Chondrocyte (in vitro differentiated cells): ENCODE results near the gene RAD51B. TPM values are rescaled to one million over a fixed set of nuclear protein-coding genes. Genes with fewer than 3 reads are reported as not detected.
"Not testable (repeated sequence)": the region's sequence is repeated elsewhere in the genome, so short reads cannot be mapped to it uniquely, and the experiment has no call there.

Experiments used
- DNase-seq: peaks from one replicate; pipeline ENCODE4 v3.0.0; 2021; ENCODE audit warnings: mixed read lengths, low spot score
- H3K27ac Mint-ChIP-seq: one replicate; pipeline ENCODE4 v1.8.0; 2021; ENCODE audit warnings: mild to moderate bottlenecking, moderate library complexity, mixed read lengths; ENCODE audit not compliant: unreplicated experiment
- H3K27me3 Mint-ChIP-seq: 2 replicates; pipeline ENCODE4 v1.8.0; 2021; ENCODE audit warnings: low read depth, mixed read lengths
- H3K36me3 Mint-ChIP-seq: 2 replicates; pipeline ENCODE4 v1.8.0; 2021; ENCODE audit warnings: low read depth, mixed read lengths
- H3K4me1 Mint-ChIP-seq: 2 replicates; pipeline ENCODE4 v1.8.0; 2021; ENCODE audit warnings: low read depth, mild to moderate bottlenecking, mixed read lengths
- H3K4me3 Mint-ChIP-seq: one replicate; pipeline ENCODE4 v1.8.0; 2021; ENCODE audit warnings: mild to moderate bottlenecking, moderate library complexity, mixed read lengths; ENCODE audit not compliant: unreplicated experiment
- H3K9me3 Mint-ChIP-seq: 2 replicates; pipeline ENCODE4 v1.8.0; 2021; ENCODE audit warnings: low read depth, mixed read lengths
- total RNA-seq: library from RNA; stranded (reverse); gene quantifications from 3 replicates; pipeline ENCODE4 v1.2.1, GENCODE V29; 2021
- TF ChIP-seq, protein P1 (sequence below): fragments of 200-600 bp; sonication (generic); IDR thresholded peaks from 2 replicates; pipeline ENCODE4 v1.5.0; 2021; ENCODE audit warnings: antibody characterized with exemption, mild to moderate bottlenecking, moderate library complexity

The RAD51B gene
- total RNA-seq, 1 donor from 2014 or later, result 8.2 TPM

DNA sequence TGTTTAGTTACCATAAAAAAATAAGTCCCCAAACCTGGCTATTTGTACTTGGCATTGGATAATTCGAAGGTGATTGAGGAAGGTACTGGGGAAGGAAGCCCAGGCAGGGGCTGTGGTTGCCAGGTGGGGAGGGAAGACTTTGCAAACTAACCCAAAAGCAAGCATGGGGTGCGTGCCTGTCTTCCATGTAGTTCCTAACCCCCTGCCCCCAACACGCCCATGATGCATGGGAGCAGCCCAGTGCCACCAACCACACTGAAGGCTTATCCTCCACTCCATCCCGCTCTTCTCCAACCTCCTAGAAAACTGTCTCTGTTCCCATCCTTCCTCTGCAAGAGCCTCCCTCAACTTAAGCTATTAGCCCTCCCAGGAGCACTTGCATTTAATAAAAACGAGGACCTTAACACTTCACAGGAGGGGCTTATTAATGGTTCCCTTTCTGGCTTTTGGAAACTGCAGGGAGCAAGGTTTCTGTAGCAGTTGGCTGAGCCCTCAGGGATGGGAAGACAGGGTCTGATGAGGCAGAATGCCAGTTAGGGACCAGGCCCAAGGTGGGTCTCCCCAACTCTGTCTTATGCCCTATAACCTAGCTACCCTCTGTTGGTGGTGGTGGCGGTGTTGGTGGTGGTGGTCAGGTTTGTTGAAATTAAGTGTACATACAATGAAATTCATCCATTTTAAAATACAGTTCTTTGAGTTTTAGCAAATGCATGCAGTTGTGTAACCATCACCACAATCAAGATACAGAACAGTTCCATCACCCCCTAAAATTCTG is 877.3 kb downstream of the RAD51B start:
- Mint-ChIP-seq H3K27ac (no peak overlapping the region), H3K9me3 (no peaks in the 10 kb centered on the region)

DNA sequence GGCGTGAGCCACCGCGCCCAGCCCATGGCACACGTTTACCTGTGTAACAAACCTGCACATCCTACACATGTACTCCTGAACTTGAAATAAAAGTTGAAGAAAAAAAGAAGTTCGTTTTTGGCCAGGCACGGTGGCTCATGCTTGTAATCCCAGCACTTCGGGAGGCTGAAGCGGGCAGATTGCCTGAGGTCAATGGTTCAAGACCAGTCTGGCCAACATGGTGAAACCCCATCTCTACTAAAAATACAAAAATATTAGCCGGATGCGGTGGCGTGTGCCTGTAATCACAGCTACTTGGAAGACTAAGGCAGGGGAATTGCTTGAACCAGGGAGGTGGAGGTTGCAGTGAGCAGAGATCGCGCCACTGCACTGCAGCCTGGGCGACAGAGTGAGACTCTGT is 879.2 kb downstream of the RAD51B start:
- not testable (repeated sequence) for H3K36me3 Mint-ChIP-seq, H3K27ac Mint-ChIP-seq, H3K9me3 Mint-ChIP-seq, H3K27me3 Mint-ChIP-seq, H3K4me3 Mint-ChIP-seq
- H3K4me1 Mint-ChIP-seq, result peaks cover 34% of the 10 kb centered on the region
- DNase-seq, result peak; percentile 18

More for the DNA sequence above, 877.3 kb downstream of the RAD51B start:
- Mint-ChIP-seq H3K36me3 (no peaks in the 10 kb centered on the region), H3K4me3 (no peak overlapping the region), H3K4me1 (peaks cover 32% of the 10 kb centered on the region), H3K27me3 (no peaks in the 10 kb centered on the region)
- TF ChIP-seq, protein P1, sequence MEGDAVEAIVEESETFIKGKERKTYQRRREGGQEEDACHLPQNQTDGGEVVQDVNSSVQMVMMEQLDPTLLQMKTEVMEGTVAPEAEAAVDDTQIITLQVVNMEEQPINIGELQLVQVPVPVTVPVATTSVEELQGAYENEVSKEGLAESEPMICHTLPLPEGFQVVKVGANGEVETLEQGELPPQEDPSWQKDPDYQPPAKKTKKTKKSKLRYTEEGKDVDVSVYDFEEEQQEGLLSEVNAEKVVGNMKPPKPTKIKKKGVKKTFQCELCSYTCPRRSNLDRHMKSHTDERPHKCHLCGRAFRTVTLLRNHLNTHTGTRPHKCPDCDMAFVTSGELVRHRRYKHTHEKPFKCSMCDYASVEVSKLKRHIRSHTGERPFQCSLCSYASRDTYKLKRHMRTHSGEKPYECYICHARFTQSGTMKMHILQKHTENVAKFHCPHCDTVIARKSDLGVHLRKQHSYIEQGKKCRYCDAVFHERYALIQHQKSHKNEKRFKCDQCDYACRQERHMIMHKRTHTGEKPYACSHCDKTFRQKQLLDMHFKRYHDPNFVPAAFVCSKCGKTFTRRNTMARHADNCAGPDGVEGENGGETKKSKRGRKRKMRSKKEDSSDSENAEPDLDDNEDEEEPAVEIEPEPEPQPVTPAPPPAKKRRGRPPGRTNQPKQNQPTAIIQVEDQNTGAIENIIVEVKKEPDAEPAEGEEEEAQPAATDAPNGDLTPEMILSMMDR, result no peak
- peak; percentile 54 for DNase-seq

DNA sequence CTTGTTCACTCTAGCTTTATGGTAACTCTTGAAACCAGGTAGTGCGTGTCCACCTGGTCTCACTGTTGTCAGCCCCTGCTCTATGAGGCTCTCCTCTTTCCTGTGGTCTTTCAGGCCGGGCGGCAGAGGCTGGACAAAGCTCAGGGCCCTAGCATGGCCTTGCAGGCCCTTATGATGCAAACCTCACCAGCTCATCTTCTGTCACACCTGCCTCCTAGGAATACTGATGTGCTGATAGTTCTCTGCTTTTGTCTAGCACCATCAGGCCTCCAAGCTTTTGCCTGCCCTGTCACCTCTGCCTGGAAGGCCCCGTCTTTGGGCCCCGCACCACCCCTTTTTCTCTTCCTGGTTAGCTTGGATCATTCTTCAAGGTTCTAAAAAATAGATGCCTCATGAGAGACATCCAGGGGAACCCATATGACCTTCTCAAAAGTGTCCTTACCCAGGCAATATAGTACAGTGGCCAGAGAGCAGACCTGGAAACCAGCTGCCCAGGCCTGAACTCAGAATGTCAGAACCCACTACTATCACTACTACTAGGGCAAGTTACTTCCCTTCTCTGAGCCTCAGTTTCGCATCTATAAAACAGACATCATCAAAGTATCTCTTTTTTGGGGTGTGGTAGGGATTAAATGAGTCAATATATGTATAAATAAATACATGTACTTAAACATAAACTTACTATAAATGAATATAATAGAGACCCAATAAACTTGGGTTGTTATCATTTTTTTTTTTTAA is 881.6 kb downstream of the RAD51B start:
- DNase-seq, result peak; percentile 10
- Mint-ChIP-seq H3K27me3 (no peaks in the 10 kb centered on the region), H3K9me3 (no peaks in the 10 kb centered on the region), H3K4me3 (no peak overlapping the region), H3K4me1 (peaks cover 15% of the 10 kb centered on the region), H3K27ac (no peak overlapping the region), H3K36me3 (no peaks in the 10 kb centered on the region)
- TF ChIP-seq, protein P1, result no peak

DNA sequence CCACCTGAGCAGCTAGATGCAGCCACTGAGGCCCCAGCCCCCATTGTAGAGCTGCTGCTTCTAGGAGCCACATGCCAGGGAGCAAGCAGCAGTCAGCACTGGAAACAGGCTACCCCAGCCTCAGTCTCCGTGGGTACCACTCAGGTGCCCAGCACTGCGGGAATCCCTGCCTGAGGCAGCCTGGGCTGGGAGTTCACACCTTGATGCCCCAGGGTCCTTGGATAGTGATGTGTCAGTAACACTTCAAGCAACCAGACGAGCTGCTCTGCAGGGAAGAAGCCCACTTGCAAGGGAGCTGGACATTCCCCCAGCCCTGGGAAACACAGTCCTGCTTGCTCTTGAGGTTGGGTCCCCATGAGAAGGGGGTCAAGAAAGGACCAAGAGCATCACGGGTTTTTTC is 882.6 kb downstream of the RAD51B start:
- no peaks in the 10 kb centered on the region for H3K9me3 Mint-ChIP-seq
- no peak overlapping the region for H3K4me3 Mint-ChIP-seq
- peaks cover 21% of the 10 kb centered on the region for H3K4me1 Mint-ChIP-seq
- no peaks in the 10 kb centered on the region for H3K36me3 Mint-ChIP-seq
- no peak overlapping the region for H3K27ac Mint-ChIP-seq
- DNase-seq, result peak; percentile 52
- TF ChIP-seq, protein P1, result no peak
- no peaks in the 10 kb centered on the region for H3K27me3 Mint-ChIP-seq

DNA sequence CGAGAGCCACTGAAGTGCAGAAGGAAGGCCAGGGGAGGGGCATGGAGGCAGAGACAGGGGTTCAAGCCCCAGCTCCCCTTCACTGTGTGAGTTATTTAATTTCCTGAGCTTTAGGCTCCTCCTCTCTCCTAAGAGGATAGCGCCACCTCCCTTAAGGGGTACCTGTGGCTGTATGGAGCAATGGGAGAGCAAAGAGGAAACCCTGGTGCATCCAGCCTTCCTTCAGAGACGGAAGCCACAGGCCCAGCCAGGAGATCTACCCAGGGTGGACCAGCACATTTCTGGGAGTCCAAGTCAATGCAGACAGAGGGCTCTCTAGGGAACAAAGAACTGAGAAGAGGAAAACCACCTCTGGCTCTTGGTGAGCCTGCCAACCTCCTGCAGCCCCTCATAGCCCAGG is 883.0 kb downstream of the RAD51B start:
- no peak overlapping the region for H3K4me3 Mint-ChIP-seq
- H3K9me3 Mint-ChIP-seq, result no peaks in the 10 kb centered on the region
- no peak for DNase-seq
- no peaks in the 10 kb centered on the region for H3K27me3 Mint-ChIP-seq
- H3K27ac Mint-ChIP-seq, result no peak overlapping the region
- peaks cover 26% of the 10 kb centered on the region for H3K4me1 Mint-ChIP-seq
- H3K36me3 Mint-ChIP-seq, result no peaks in the 10 kb centered on the region
- TF ChIP-seq, protein P1, result no peak
